Smooth muscle cell (in vitro differentiated cells): ENCODE results near the gene BCOR. TPM values are rescaled to one million over a fixed set of nuclear protein-coding genes. Genes with fewer than 3 reads are reported as not detected.

Experiments
- DNase-seq: peaks from one replicate; lab custom pipeline; 2025; ENCODE audit not compliant: unreplicated experiment; lab: John Stamatoyannopoulos, UW
- H2AFZ ChIP-seq: fragments of 200-600 bp; sonication (generic); 2 replicates; pipeline ENCODE4 v1.6.0; 2016; ENCODE audit warnings: antibody characterized with exemption, low read depth, mild to moderate bottlenecking
- H3F3A ChIP-seq: fragments of 200-600 bp; sonication (generic); 2 replicates; pipeline ENCODE4 v1.6.0; 2017; ENCODE audit warnings: antibody characterized with exemption, low read depth
- H3K27ac ChIP-seq: fragments of 200-600 bp; sonication (generic); 2 replicates; pipeline ENCODE4 v1.5.1; 2016; ENCODE audit warnings: low read depth, mild to moderate bottlenecking
- H3K27me3 ChIP-seq: fragments of 200-600 bp; sonication (generic); 2 replicates; pipeline ENCODE4 v1.6.1; 2016; ENCODE audit warnings: low read depth, mild to moderate bottlenecking
- H3K36me3 ChIP-seq: fragments of 200-600 bp; sonication (generic); 2 replicates; pipeline ENCODE4 v1.5.1; 2016; ENCODE audit warnings: low read depth
- H3K4me1 ChIP-seq: fragments of 200-600 bp; sonication (generic); 2 replicates; pipeline ENCODE4 v1.5.1; 2016; ENCODE audit warnings: low read depth
- H3K4me2 ChIP-seq: fragments of 200-600 bp; sonication (generic); 2 replicates; pipeline ENCODE4 v1.6.0; 2016; ENCODE audit warnings: mild to moderate bottlenecking
- H3K4me3 ChIP-seq: fragments of 200-600 bp; sonication (generic); 2 replicates; pipeline ENCODE4 v1.5.1; 2016; ENCODE audit warnings: mild to moderate bottlenecking
- H3K79me2 ChIP-seq: fragments of 200-600 bp; sonication (generic); 2 replicates; pipeline ENCODE4 v1.6.0; 2016; ENCODE audit warnings: low read depth, mild to moderate bottlenecking
- H3K9ac ChIP-seq: fragments of 200-600 bp; sonication (generic); 2 replicates; pipeline ENCODE4 v1.6.0; 2016; ENCODE audit warnings: low read depth
- H3K9me3 ChIP-seq: fragments of 200-600 bp; sonication (generic); replicated peaks from 2 replicates; pipeline ENCODE4 v1.5.1; 2016; ENCODE audit warnings: low read depth
- H4K20me1 ChIP-seq: fragments of 200-600 bp; sonication (generic); 2 replicates; pipeline ENCODE4 v1.6.0; 2016; ENCODE audit warnings: low read depth
- WGBS: methylation state at CpG from one replicate; pipeline ENCODE4 v1.1.7; 2016; ENCODE audit warnings: low lambda C conversion rate; 5-methylcytosine and 5-hydroxymethylcytosine counted together
- polyA plus RNA-seq: library from polyadenylated mRNA; unstranded; fragments of >200 nt; fragmentation: Nextera tagmentation; extraction: Ambion mirVana; gene quantifications from 2 replicates; pipeline ENCODE4 v1.2.1, GENCODE V29; 2016
- total RNA-seq: library from RNA; depleted of rRNA; stranded (reverse); fragments of >200 nt; gene quantifications from 2 replicates; pipeline ENCODE4 v1.2.3, GENCODE V29; 2014
- TF ChIP-seq, protein P1 (sequence below): fragments of 200-600 bp; sonication (generic); IDR thresholded peaks from 2 replicates; pipeline ENCODE4 v1.5.1; 2017; ENCODE audit warnings: borderline replicate concordance, mild to moderate bottlenecking, antibody characterized with exemption; ENCODE audit not compliant: insufficient read depth, poor library complexity, severe bottlenecking

BCOR gene
- total and polyA plus RNA-seq, 2 experiments from 2014 or later: 19.5 to 28.0 TPM

DNA sequence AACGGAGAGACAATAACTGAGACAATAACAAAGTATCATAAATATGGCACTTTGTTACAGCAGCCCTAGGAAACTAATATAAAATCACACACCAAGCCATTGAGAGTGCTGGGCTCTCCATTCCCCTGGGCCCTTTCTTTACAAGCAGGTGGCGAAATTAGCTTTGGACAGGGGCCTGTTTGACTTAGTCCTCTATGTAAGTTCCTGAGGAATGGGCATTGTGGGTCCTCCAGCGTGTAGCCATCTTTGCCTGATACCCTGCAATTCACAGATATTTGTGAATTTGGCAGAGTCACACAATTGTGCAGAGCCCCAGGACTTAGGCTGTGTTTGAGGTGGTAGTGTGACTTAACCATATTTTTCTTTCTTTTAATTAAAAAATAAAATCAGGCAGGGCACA, 67.6 kb downstream of the BCOR start:
- no peak overlapping the region for H2AFZ ChIP-seq
- no peaks in the 10 kb centered on the region for H3K27me3 ChIP-seq
- H3F3A ChIP-seq: no peaks in the 10 kb centered on the region
- no peak overlapping the region for H3K4me3 ChIP-seq
- no peak overlapping the region for H3K9ac ChIP-seq
- no peak overlapping the region for H3K27ac ChIP-seq
- H3K4me2 ChIP-seq: no peak overlapping the region
- TF ChIP-seq, protein P1, sequence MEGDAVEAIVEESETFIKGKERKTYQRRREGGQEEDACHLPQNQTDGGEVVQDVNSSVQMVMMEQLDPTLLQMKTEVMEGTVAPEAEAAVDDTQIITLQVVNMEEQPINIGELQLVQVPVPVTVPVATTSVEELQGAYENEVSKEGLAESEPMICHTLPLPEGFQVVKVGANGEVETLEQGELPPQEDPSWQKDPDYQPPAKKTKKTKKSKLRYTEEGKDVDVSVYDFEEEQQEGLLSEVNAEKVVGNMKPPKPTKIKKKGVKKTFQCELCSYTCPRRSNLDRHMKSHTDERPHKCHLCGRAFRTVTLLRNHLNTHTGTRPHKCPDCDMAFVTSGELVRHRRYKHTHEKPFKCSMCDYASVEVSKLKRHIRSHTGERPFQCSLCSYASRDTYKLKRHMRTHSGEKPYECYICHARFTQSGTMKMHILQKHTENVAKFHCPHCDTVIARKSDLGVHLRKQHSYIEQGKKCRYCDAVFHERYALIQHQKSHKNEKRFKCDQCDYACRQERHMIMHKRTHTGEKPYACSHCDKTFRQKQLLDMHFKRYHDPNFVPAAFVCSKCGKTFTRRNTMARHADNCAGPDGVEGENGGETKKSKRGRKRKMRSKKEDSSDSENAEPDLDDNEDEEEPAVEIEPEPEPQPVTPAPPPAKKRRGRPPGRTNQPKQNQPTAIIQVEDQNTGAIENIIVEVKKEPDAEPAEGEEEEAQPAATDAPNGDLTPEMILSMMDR: no peak
- H4K20me1 ChIP-seq: no peaks in the 10 kb centered on the region
- no peaks in the 10 kb centered on the region for H3K9me3 ChIP-seq
- 88% methylated on average over 3 of the region's 3 CpGs for WGBS
- no peaks in the 10 kb centered on the region for H3K79me2 ChIP-seq
- DNase-seq: no peak
- no peaks in the 10 kb centered on the region for H3K4me1 ChIP-seq
- no peaks in the 10 kb centered on the region for H3K36me3 ChIP-seq

DNA sequence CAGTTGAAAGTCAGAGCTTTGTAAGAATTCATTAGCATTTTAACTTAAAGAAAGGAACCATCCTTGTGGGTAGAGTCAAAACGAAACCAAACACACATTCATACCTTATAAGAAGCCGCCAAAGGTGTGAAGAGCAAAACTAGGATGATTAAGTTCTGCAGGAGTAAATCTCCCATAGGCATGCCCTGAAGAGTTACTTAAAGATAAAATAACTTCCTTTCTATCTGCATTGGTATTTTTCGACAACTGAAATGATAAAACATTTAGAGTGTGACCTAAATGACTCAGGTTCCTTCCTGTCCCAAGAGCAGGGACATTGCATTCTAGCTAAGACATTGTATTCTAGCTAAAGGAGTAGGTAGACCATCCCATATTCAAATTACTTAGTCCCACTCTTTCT, 75.3 kb downstream of the BCOR start:
- Histone ChIP-seq H3K27me3 (no peaks in the 10 kb centered on the region), H3K9ac (no peak overlapping the region), H3K27ac (no peak overlapping the region), H3K4me3 (no peak overlapping the region), H2AFZ (no peak overlapping the region), H3K4me1 (no peaks in the 10 kb centered on the region), H3F3A (no peaks in the 10 kb centered on the region), H3K9me3 (no peaks in the 10 kb centered on the region), H3K36me3 (no peaks in the 10 kb centered on the region), H4K20me1 (no peaks in the 10 kb centered on the region), H3K4me2 (no peak overlapping the region), H3K79me2 (no peaks in the 10 kb centered on the region)
- TF ChIP-seq, protein P1: no peak
- no peak for DNase-seq
- WGBS: 71% methylated on average over 3 of the region's 3 CpGs

DNA sequence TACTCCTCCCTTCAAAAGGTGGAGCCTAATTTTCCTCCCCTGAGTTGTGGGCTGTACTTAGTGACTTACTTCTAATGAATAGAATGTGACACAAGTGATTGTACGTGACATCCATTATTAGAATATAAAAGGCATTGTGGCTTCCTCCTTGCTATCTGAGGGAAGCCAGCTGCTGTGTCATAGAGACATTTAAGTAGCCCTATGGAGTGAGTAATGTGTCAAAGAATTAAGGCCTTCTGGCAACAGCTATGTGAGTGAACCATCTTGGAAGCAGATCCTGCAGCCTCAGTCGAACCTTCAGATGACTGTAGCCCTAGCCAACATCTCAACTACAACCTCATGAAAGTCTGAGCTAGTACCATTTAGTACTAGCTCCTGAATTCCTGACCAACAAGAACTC, 76.1 kb downstream of the BCOR start:
- Histone ChIP-seq H3K79me2 (no peaks in the 10 kb centered on the region), H3K9me3 (no peaks in the 10 kb centered on the region), H3K4me1 (no peaks in the 10 kb centered on the region), H2AFZ (no peak overlapping the region), H3K4me2 (no peak overlapping the region), H3K4me3 (no peak overlapping the region), H4K20me1 (no peaks in the 10 kb centered on the region), H3F3A (no peaks in the 10 kb centered on the region), H3K27me3 (no peaks in the 10 kb centered on the region), H3K36me3 (no peaks in the 10 kb centered on the region), H3K9ac (no peak overlapping the region), H3K27ac (no peak overlapping the region)
- TF ChIP-seq, protein P1: no peak
- 91% methylated on average over 2 of the region's 2 CpGs for WGBS
- no peak for DNase-seq

DNA sequence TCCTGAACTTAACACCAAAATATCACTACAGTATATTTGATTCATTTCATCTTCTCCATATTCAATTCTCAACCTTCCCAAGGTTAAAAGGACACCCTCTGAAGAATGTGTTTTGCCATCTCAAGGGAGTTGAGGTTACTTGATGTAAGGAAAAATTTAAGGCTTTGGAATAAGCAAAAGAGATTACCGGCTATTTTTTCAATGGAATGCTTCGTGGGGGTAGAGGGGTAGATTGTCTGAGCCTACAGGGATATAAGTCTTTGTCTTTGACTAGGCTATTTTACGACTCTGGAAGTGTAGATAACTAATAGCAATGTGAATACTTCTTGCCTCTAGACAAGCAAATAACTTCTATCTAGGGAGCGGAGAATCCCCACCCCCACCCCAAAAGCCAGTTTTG, 78.2 kb downstream of the BCOR start:
- no peaks in the 10 kb centered on the region for H3K9me3 ChIP-seq
- no peak overlapping the region for H3K27ac ChIP-seq
- TF ChIP-seq, protein P1: no peak
- peaks cover 14% of the 10 kb centered on the region for H3F3A ChIP-seq
- no peak overlapping the region for H3K4me2 ChIP-seq
- no peaks in the 10 kb centered on the region for H3K4me1 ChIP-seq
- H3K79me2 ChIP-seq: no peaks in the 10 kb centered on the region
- no peak for DNase-seq
- 46% methylated on average over 4 of the region's 4 CpGs for WGBS
- H2AFZ ChIP-seq: no peak overlapping the region
- no peaks in the 10 kb centered on the region for H3K27me3 ChIP-seq
- no peak overlapping the region for H3K4me3 ChIP-seq
- no peak overlapping the region for H3K9ac ChIP-seq
- H3K36me3 ChIP-seq: no peaks in the 10 kb centered on the region
- H4K20me1 ChIP-seq: no peaks in the 10 kb centered on the region
